Left forelimb (tissue), 1 donor: ENCODE results near the gene FDXR.

ENCODE experiments used
- DNase-seq: peaks from one replicate; pipeline ENCODE4 v3.0.0-alpha.2; 2018; ENCODE audit warnings: low spot score

Gene FDXR

DNA sequence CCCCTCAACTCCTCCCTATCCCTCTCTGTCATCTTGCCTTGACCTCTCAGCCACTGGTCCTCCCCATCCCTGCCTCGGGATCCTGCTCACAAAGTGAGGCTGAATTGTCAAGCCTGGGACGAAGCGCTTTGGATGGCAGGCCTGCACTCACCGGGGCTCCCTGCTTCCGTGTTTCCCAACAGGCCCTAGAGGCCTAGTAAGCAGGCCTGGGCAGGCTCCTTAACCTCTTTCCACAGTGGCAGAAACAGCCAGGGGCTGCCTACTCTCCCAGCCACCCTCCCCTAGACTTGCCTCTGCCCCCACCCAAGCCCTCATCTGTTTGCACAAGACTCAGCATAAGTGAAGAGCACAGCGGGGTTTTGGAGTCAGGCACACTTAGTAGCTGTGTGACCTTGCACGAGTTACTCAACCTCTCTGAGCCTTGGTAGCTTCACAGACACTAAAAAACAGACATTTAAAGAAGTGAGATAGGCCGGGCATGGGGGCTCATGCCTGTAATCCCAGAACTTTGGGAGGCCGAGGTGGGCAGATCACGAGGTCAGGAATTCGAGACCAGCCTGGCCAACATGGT, 25.7 kb upstream of the FDXR start:
- no peak for DNase-seq

DNA sequence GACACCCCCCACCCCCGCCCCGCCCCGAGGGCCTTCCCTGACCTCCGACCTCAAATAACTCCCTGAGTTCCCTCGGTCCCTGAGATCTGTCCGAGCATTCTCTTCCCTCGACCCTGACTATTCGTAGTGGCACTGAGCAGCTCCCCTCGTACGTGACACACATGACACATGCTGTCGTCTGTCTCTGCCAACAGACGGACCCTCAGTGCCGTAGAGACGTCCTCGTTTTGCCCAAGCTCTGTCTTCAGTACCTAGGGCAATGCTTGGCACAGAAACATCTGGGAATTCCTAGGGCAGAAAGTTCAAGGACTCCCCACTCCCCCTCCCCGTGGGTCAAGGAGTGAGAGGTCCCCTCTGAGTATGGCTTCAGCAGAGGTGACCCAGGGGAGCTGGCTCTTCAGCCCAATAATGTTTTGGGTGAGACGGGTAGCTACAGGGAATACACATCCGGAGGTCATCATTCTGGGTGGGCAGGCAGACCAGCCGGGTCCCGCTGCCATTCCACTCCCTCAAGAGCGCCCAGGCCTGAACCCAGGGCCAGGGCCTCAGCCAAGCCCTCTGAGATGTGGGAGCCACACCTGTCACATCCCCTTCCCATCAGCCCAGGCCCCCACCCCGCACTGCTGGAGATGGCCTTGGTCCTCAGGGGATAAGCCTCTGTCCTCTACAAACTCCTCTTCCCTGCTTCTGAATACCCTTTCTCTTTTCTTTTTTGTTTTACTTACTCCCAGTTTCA, 21.3 kb upstream of the FDXR start:
- DNase-seq: no peak

GRCh38 chr17:74892974-74893911, 20.4 kb upstream of the FDXR start, which contains the start of gene FADS6:
Gene FADS6, minus strand, starts transcription at chr17:74893633. Its CDS starts 38 bp downstream, at chr17:74893595.
- DNase-seq: no peak

DNA sequence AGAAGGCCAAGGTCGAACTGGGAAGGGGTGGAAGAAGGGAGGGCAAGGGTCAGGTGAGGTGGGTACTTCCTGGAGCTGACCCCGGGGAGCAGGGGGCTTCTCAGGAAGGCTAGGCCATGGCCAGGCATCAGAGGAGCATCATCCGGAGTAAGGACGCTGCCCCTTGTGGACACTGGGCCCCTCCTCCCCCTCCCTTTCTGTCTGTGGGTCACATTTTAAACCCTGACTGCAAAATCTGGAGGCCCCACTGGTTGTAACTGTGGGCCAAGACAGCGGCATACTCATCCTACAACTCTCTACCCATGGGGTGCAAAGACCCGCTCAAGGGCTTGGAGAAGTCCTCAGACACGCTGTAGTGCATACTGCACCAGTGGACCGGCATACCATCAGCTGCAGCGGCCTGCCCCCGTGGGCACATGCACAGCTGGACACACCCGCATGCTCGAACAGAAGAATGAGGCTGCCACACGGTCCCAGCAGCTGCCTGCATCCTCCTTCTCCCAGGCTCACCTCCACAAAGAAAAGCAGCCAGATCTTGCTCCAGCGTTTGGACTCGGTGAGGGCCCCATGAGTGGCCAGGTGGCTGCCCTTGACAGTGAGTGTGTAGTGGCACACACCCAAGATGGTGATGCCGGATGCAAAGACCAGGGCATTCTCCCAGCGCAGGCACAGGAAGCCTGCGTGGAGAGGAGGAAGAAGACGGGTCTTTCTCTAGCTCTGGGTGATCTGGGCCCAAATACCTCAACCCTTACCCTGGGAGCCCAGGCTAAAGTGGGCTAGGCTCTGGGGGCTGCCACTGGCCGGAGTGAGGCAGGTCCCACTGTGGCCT, 19.4 kb upstream of the FDXR start:
- no peak for DNase-seq

- no peak for DNase-seq
These were observed 17.8 kb upstream of the FDXR start for GRCh38 chr17:74890554-74890953.

DNA sequence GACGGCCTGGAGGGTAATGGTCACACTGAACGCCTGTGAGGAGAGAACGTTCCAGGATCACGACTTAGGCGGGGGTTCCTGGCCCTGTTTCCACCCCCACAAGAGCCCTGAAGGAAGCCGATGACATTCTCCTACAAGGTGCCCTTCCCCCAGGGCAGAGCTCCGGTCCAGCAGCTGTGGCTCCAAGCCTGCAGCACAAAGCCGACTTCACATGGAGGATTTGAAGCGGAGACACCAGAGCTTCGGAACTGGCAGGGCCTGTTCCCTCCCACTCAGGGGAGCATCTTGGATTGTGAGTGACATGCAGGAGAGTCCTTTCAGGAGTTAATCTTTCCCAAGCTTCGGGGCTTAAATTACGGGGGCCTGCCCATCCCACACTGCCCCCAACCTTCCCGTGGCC, 15.7 kb upstream of the FDXR start:
- DNase-seq: no peak

- no peak for DNase-seq
These were observed 10.5 kb upstream of the FDXR start for GRCh38 chr17:74883241-74883745.

DNA sequence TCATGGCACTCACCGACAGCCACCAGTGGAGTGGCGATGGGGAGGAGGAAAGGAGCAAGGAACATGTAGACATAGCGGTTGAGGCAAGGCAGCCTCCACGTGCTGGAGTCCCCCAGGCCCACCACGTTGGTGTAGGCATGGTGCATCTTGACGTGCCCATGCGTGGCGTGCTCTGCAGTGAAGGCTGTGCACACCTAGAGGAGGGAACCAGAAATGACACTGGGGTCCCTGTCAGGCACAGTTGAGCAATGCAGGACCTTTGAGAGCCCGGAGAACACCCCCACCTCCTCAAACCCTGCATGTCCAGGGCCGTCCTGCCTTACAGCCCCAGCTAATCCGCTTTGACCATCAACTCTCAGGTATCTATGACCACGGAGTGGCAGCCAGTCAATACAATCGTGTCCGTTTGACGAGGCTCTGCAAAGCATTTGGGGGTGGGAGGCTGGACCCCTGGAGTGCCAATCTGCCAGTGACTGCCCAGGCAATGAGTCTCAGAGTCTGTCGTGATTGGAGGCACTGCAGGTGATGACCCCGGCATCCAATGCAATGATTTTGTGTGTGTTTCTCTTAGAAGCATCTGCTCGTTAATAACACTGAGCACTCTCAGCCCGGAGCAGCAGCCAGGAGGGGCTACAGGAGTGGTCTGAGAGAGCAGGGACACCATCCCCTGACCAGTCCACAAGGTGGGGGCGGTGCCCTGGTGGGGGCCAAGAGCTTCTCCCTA, 9.9 kb upstream of the FDXR start:
- no peak for DNase-seq

- DNase-seq: no peak
These were observed 8.3 kb upstream of the FDXR start for GRCh38 chr17:74881073-74881472.

GRCh38 chr17:74879308-74879707, 6.5 kb upstream of the FDXR start:
- DNase-seq: no peak

- DNase-seq: no peak
These were observed 5.9 kb upstream of the FDXR start for GRCh38 chr17:74878658-74879057.

GRCh38 chr17:74877592-74878548, 5.1 kb upstream of the FDXR start:
- DNase-seq: no peak

GRCh38 chr17:74875977-74876593, 3.3 kb upstream of the FDXR start:
- no peak for DNase-seq

GRCh38 chr17:74875155-74875976, 2.6 kb upstream of the FDXR start:
- no peak for DNase-seq

GRCh38 chr17:74874615-74875037, 1.8 kb upstream of the FDXR start:
- no peak for DNase-seq

- no peak for DNase-seq
These were observed 1.2 kb upstream of the FDXR start for GRCh38 chr17:74873874-74874614.

DNA sequence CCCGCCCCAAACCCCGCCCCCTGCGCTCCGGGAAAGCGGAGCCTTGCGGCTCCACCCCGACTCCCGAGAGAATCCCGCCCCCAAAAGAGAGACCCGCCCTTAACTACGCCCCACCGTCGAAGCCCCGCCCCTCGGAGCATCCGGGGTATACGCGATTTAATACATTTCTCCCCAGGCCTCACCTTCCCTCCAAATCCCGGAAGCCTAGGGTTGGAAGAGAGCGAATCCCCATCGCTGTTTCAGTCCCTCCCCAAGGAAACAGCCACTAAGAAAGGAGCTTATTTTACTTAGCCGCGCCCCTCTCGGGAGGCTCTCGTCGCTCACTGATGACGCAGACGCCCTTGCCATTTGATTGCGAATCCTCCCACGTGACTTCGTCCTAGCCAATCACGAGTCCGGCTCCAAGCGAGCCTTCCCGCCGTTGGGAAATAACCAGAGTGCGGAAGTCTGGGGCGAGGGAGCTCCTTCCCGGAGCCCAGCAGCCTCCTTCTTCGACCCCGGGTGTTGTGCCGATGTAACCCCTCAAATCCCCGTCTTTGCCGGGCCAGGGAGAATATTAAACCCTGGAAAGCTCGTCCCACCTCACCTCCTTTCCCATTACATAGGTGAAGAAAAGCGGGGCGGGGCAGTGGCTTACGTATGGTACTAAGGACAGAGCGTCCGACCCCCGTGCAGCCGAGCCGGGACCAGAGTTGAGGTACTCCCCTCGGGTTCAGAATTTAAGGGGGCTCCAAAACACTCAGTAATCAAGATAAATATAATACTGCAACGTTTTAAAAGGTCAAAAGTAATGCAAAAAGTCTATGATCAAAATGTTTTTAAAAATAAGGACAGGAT, 461 bp upstream of the FDXR start:
- peak; percentile 100 for DNase-seq
